ENCODE data around the gene VKORC1.

VKORC1 gene

GRCh38 chr16:31130899-31131298, 36.3 kb upstream of the VKORC1 start:
- H3K27ac ChIP-seq, result peak overlapping the region; percentile 96
- DNase-seq (ENCODE audit: low read depth, low spot score), result no peak

- no peak for DNase-seq (ENCODE audit: low read depth, low spot score)
- H3K27ac ChIP-seq, result peak overlapping the region; percentile 96
Observed at GRCh38 chr16:31130336-31130891, 35.8 kb upstream of the VKORC1 start.

GRCh38 chr16:31129568-31130335, 35.2 kb upstream of the VKORC1 start:
- H3K27ac ChIP-seq, result peak overlapping the region; percentile 96
- no peak for DNase-seq (ENCODE audit: low read depth, low spot score)

GRCh38 chr16:31128711-31129567, 34.3 kb upstream of the VKORC1 start:
- H3K27ac ChIP-seq, result peak overlapping the region; percentile 96
- DNase-seq (ENCODE audit: low read depth, low spot score), result no peak

GRCh38 chr16:31127182-31127581, 32.6 kb upstream of the VKORC1 start:
- DNase-seq (ENCODE audit: low read depth, low spot score), result no peak
- no peak overlapping the region for H3K27ac ChIP-seq

- no peak for DNase-seq (ENCODE audit: low read depth, low spot score)
- no peak overlapping the region for H3K27ac ChIP-seq
Observed at GRCh38 chr16:31125844-31126243, 31.2 kb upstream of the VKORC1 start.

- no peak for DNase-seq (ENCODE audit: low read depth, low spot score)
- H3K27ac ChIP-seq, result no peak overlapping the region
Observed at GRCh38 chr16:31120129-31120528, 25.5 kb upstream of the VKORC1 start.

- DNase-seq (ENCODE audit: low read depth, low spot score), result peak; percentile 96
- peak overlapping the region; percentile 99 for H3K27ac ChIP-seq
Observed at GRCh38 chr16:31118223-31119155, 23.9 kb upstream of the VKORC1 start.

- peak within 1 kb of the TSS; percentile 99 for H3K27ac ChIP-seq
- DNase-seq (ENCODE audit: low read depth, low spot score), result peak; percentile 97
Observed at GRCh38 chr16:31117384-31118222, 23.0 kb upstream of the VKORC1 start, which contains the start of gene KAT8. TSS of gene KAT8 (plus strand) at chr16:31117664. CDS start at chr16:31117682, 18 bp downstream.

GRCh38 chr16:31114468-31114867, 19.9 kb upstream of the VKORC1 start:
- peak overlapping the region; percentile 38 for H3K27ac ChIP-seq
- DNase-seq (ENCODE audit: low read depth, low spot score), result no peak

GRCh38 chr16:31113121-31114120, 18.8 kb upstream of the VKORC1 start:
- peak overlapping the region; percentile 38 for H3K27ac ChIP-seq
- DNase-seq (ENCODE audit: low read depth, low spot score), result no peak

- no peak for DNase-seq (ENCODE audit: low read depth, low spot score)
- H3K27ac ChIP-seq, result peak overlapping the region; percentile 38
Observed at GRCh38 chr16:31112711-31113110, 18.1 kb upstream of the VKORC1 start.

GRCh38 chr16:31111881-31112466, 17.4 kb upstream of the VKORC1 start:
- no peak overlapping the region for H3K27ac ChIP-seq
- no peak for DNase-seq (ENCODE audit: low read depth, low spot score)

GRCh38 chr16:31110106-31111034, 15.8 kb upstream of the VKORC1 start:
- no peak overlapping the region for H3K27ac ChIP-seq

GRCh38 chr16:31109622-31110021, 15.0 kb upstream of the VKORC1 start:
- H3K27ac ChIP-seq, result no peak overlapping the region
- no peak for DNase-seq (ENCODE audit: low read depth, low spot score)

More at GRCh38 chr16:31110106-31111034, 15.8 kb upstream of the VKORC1 start:
- no peak for DNase-seq (ENCODE audit: low read depth, low spot score)

- no peak for DNase-seq (ENCODE audit: low read depth, low spot score)
- peak overlapping the region; percentile 21 for H3K27ac ChIP-seq
Observed at GRCh38 chr16:31108794-31109558, 14.4 kb upstream of the VKORC1 start.
